HG03442 (cell line): Measurements from ENCODE around the gene CCDC197.
A peak's percentile ranks its signal among the peaks of the same experiment; 100 is the strongest.

Experiments used
- ATAC-seq: cut with Tn5 transposase; IDR thresholded peaks from one replicate; pipeline ENCODE4 v1.9.1; 2021; ENCODE audit warnings: mild to moderate bottlenecking, moderate library complexity; ENCODE audit not compliant: unreplicated experiment

CCDC197 gene

DNA sequence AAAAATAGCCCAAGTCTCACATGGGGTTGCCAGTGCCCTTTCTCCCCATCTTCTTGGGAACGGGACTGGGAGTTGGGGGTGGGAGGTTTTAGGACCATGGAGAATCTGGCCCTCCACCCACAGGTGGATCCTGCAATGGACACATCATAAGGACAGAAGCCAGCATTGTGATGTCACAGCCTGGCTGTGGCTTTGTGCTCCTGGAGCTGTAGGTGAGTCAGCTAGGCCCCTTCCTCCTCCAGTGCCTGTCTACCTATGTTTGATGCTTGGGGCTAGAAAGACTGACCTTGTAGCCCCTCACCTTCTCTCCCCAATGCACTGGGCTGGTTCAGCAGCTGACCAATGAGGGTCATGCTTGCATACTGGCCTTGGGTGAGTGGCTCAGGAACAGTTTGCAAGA, at the start of gene CCDC197:
Gene CCDC197, plus strand, starts transcription at position 220 of the 400 bp plus-strand sequence. CDS start 831 bp downstream, outside the sequence.
- ATAC-seq, result no peak

DNA sequence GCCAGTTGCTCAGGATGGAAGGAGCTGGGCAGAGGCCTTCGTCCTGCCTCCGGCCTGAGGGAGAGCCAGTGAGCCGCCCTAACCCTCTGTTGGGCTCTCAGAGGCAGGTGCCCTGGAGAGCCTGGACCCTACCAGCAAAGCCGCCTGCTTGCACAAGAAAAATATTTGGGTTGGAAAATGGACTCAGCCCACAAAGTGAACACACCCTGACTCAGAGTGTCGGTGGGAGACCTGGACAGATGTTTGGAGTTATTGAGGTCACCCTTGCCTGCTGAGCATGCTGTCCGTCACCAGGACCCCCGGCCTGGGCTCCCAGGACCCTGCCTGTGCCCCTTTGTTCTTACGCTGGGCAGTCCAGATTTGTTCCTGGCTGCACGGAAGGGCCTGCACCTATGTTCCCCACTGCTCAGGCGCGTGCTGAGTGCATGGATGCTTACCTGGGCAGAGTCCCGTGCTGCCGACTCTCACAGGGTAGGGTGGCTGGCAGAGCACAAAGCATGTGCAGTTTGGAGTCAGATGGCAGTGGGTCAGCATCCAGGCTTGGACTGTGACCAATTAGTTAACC, 47.5 kb upstream of the CCDC197 start:
- ATAC-seq, result no peak

DNA sequence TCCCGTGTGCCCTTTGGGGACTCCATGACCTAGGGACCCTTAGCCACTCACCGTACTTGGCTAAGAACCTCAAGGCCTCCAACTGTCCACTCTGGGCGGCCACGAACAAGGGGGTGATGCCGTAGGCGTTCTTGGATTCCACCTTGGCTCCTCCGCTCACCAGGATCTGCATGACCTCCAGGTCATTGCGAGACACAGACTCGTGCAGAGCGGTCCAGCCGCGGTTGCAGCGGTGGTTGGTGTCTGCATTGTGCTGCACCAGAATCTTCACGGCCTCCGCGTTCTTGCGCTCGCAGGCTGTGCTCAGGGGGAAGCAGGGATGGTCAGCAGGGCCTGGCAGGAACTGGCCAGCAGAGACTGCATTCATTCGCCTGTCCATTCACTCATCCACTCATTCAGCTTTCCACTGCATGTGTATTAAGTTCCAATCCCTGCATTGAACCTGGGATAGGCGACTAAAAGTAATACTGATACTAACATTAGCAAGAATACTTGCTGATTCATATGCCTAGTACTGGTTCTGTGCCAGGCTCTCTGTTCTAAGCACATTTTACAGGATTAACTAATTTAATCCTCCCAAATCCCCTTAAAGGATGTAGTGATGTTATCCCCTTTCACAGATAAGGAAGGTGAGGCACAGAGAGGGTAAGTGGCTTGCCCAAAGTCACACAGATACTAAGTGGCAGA, 46.0 kb upstream of the CCDC197 start:
- no peak for ATAC-seq

DNA sequence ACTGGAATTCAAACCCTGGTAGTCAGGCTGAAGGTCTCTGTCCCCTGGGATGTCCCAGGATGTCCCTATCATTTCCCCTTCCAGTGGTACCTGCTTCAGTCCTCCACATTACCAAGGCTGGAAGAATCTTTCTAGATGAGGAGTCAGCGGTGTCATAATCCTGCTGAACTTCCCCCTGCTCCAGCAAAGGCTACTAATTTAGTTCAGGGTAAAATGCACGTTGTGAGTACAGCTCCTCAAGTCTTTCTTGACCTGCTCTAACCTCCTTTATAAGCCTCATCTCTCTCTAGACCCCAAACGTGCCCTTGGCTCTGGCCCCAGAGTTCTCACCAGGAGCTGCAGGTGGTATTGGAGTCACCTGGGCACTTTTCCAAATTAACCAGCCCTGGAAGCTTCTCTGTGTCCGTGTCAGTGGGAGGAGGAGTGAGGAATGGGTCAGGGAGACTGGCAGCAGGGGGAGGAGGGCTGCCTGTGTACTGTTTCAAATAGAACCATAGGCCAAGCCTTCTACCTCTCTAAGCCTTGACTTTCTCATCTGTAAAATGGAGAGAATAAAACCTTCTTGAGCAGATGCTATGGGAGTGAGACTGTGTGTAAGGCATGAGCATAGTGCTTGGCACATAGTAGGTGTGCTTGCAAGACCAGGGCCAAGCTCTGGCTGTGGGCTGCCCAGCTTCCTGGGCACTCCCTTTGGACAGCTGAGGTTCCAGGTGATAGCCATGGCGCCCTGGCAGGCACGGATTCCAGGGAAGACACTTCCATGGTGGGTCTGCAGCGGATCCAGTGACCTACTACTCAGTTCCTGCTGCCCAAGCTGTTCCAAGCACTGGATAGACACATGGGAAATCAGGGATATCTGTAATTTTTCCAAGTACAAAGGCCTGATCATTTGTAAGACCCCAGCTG, 45.2 kb upstream of the CCDC197 start:
- ATAC-seq, result no peak

DNA sequence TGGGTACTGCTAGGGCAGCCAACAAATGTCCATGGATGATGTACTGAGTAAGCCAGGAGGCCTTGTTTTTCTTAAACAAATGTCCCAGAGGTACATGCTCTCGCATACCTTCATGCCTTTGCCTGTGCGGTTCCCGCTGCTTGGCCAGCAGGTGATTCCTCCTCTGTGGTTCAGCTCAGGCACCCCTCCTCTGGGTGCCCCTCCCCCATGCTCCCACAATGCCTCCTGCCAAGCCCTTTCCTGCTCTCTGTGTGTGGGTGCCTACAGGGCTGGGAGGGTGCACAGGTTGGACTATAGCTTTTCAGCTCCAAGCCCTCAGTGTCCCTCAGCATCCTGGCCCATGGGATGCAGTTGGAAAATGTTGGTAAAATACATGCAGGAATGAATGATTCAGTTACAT, 44.3 kb upstream of the CCDC197 start:
- no peak for ATAC-seq

DNA sequence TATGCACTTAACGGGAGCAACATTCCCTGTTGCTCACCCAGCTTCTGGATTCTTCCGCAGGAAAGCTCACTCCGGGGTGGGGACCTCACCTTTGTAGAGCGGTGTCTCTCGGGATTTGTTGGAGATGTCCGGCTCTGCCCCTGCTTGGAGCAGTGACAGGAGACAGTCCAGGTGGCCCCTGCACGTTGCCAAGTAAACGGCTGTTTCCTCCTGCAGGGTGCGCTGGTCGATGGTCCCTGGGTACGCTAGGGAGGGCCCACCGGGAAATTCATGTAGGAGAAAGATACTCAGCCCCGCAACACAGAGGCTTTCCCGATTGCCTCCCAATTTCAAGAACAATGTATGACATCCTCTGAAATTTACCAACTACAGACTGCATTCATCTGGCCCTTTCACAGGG, 43.8 kb upstream of the CCDC197 start:
- ATAC-seq, result no peak

DNA sequence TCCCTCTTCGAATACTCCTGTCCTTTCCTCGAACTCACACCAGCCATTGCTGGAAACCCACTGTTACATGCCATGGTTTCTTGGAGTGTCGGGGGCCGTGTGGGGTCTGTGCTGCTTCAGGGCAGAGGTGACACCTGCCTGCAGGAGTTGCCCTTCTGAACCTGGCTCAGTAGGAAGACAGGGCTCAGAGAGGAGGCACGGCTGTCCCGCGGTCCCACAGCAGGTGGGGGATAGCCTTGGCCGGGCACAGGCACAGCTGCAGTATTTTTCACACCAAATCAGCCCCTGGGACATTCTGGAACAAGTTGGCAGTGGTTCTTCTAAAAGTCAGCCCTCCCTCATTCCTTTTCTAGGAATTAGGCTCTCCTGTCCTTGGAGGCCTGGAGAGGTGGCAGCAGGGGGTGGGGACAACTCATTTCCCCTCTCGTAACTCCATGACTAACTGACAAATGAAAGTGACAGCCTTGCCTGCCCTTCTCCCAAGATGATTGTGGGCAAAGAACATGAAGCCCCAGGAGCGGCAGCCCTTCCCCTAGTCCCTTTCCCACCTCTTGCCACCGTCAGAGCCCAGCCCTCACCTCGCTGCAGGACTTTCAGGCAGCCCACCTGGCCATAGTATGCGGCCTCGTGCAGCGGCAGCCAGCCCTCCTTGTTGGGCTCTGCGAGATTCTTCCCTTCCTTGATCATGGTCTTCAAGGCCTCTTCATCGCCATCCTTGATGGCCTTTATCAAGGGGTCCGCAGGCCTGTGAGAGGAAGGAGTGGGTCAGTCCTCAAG, 43.2 kb upstream of the CCDC197 start:
- no peak for ATAC-seq

DNA sequence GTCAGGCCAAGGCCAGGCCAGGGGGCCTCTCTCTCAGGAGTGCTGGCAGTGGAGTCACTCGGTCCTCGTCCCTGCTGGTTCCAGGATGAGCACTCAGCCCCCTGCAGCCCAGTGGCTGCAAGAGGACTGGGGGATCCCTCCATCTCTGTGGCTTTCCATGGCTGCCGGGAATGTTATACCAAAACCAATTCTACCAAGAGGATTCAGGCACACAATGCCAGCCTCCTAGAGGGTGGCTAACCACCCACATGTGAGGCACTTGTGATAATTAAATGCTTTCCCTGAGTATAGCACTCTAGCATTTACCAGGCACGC, 42.6 kb upstream of the CCDC197 start:
- ATAC-seq, result no peak

DNA sequence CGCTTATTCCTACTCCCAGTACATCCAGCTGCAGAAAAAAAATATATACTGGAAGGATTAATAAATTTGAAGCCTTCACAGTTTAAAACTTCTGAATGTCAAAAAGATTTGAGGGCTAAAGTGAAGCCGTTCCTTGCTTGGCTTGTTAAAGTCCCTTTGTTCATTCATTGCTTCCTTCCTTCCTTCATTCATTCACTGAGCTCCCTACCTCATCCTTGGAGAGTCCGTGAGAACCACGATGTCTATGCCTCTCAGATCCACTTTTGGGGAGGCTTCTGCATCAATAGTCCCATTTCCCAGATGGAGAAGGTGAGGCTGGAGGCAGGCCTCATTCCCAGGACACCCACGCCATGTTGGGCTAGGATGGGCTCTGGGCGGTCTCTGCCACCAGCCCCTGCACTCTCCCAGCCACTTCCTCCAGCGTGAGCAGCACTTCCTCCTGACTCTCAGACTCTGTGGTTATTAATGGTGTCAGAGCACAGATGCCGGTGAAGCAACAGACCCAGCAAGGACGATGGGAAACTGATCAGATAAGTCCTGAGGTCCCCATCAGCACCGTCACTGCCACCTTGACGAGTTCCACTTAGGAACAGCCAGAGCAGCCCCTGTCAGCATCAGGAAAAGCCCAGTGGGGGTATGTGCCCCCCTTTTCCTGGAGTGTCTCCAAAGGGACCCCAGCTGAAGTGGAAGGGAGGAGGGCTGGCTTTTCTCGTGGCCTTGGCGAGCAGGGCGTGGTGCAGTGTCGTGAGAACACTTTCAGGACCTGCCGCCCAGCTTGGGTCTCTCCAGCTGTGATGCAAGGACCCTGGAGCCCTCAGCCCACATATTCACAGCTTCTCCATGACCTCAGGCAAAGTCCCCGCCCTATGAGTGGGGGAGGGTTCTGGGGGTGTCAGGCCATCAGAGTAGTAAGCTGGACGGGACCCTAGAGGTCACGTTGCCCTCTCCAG, 41.9 kb upstream of the CCDC197 start:
- no peak for ATAC-seq

DNA sequence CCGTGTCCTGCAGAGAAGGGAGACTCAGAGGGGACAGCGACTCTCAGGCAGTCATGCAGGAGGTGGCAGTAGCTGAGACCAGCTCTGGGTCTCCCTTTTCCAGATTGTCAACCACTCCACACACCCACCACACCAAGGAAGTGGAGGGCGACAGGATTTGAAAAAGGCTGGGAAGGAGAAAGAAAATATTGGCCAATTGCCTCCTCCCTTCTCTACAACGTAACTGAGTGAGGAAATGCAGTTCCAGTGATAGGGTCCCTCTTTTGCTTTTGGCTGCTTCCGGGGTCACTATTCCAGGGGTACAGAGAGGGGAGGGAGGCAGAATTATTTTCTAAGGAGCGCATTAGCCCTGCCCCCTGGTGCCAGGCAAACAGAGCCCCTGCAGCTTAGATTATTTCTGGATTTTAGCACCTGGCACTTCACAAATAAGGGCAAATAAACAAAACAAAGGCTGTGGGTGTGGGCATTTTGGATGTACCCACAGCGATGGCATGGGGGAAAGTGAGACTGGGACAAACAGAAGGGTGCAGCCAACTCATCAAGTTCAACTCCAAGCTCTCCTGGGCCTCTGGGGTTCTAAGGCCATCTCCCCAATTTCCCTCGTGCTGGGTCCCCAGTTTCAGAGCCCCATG, 41.1 kb upstream of the CCDC197 start:
- ATAC-seq, result no peak

DNA sequence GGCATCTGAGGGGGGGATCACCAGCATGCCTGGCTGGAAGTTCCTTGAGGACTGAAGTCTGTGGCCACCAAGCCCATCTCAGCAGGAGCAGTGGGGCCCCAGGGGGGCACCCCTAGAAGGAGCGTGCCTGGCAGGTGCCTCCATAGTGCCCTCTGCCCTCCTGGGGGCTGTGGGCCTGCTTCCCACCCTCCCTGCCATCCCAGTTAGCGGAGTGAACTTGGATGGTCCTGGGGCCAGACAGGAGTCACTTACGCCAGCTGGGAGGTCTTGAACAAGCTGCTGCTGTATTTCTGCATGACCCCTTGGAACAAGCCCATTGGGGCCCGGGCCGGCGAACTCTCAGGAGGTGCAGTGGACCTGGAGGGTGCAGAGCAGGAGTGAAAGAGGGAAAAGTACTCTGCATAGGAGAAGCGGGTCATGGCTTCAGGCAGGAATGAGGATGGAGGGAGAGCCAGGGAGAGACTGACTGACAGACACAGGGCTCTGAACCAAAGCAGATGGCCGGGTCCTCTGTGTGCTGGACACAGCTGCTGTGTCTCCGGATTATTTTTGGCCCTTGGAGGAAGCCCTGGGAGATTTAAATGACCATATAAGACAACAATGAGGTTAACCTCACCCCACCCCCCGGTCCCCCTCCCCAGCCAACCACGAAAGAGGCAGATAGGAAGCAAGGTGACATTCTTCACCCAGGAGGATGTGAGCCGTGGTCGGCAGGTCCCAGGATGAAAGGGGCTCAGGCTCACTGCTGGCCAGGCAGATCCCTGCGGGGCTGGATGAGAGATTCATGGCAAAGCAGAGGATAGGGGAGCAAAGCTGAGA, 40.4 kb upstream of the CCDC197 start:
- no peak for ATAC-seq

DNA sequence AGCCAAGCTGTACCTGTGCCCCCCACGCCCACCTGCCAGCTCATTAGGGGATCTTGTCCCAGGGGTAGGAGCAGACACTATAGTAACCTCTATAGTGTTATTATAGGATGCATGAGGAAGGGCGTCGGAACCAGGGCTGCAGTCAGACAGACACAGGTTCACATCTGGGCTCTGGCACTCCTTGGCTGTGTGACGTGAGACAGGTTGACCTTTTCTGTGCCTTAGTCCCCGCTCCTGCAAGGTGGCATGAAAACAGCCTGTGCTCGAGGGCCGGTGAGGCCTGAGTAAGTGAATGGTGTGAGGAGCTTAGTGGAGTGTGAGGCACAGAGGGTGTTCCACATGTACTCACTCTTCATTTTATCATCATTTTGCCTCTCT, 39.8 kb upstream of the CCDC197 start:
- no peak for ATAC-seq

DNA sequence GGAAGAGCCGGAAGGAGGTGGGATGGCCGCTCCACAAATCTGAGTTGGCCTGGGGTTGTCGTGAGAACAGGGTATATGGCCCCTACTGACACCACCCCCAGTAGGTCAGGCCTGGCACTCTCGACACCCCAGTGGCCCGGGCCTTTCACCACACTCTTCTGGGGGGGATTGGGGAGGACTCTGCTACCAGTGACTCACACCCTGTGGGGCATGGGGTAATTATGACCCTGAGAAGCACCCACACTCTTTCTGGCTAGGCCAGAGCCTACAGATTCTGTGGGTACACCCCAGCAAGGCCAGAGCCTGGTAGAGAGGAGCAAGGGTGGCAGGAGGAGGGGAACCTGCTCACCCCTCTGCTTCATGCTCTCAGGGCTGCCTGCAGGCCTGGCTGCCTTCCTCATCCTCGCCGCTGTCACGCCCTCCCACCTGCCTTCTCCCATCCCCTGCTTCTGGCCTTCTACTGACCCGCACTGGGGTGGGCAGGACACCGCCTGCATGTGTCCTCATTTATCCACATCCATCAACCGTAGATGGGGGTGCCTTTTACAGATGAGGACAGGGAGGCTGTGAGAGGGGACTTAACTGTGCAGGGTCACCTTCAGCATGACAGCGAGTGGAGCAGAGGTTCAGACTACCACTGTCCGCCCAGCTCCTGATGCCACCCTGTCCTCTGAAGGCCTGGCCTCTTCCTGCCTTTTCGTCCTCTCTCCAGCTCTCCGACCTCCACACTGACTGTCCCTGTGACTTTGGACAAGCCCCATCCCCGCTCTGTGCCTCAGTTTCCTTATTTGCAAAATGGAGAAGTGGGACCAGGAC, 39.1 kb upstream of the CCDC197 start:
- no peak for ATAC-seq

DNA sequence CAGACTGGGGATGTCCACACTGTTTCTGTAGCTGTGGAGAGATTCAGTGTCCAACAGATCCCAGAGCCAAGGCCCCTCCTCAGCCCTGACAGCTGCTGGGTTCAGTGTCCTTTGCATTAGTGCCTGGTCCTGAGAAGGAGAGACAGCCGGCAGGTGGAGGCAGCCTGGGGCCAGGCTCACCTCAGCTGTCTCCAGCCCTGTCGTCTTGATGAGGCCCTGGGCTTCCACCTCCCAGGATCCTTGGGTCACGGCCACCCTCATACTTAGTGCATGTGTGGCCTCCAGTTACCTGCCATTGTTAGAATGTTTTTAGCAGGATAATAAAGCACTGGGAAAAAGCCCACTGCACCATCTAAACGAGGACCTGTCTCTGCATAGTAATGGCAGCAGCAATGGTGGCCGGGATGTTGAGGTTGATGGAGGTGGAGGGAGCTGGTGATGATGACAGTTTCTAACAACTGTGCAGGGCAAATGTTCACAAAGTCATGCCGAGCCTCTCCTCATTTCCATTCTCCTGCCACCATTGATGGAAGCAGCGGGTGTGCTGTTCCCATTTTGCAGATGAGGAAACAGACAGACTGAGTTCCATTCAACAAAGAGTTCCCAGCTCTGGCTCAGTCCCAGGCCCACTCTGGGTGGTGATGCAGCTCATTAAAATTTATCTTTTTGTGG, 38.4 kb upstream of the CCDC197 start:
- no peak for ATAC-seq

DNA sequence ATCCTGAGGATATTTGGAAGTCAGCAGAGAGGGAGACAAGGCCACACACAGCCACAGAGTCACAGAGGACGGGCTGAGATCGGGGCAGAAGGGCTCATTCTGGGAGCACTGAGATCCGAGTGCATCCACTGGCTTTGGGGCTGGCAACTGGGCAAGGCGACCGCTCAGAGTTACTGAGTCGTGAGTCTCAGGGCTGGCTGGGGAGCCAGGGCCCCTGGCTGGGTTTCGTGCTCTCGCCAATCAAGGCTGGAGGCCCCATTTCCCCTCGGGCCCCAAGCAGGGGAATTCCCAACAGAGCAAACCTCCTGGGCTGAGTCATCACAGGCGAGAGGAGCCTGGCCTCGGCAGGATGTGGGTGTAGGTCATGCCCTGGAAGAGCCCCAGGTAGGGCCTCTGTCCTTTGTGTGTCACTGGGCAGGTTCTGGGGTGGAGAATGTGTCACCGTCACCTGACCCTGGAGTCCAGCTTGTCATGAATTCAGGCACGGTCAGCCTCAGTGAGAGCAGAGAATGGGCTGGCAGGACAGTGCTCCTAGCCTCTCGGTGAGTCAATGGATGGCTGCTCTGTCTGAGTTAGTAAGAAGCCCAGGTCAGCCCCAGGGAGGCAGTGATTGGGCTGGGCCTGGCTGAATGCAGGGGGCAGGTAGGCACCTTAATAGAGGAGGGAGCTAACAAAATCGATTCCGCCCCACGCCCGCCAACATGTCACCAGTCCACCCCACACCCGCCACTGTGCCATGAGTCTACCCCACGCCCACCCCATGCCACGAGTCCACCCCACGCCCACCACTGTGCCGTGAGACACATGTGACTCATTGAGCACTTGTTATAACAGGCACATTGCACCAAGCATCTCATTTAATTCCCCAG, 37.6 kb upstream of the CCDC197 start:
- peak; percentile 70 for ATAC-seq

DNA sequence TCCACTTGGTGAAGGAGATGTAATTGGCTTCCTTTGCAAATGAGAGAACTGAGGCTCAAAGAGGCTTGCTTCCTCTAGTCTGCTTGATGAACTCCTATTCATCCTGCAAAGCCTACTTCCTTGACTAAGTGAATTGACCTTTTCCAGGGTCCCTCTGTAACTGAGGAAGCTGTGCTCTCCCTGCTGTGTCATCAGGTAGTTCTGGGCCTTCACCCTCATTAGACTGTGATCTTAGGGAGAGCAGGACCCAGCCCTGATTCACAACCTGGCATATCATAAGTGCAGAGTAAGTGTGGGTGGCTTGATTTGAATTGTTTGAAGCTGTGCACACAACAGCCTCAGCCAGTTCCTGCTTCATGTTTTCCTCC, 37.0 kb upstream of the CCDC197 start:
- no peak for ATAC-seq
